Neural cell (in vitro differentiated cells): ENCODE data around the gene TPCN1. TPM values are rescaled to one million over a fixed set of nuclear protein-coding genes. Genes with fewer than 3 reads are reported as not detected.

Experiments used
- H2AFZ ChIP-seq: fragments of 200-600, 300-800 bp; sonication (generic), shearing (Covaris generic); 2 replicates; pipeline ENCODE4 v1.6.0; 2014; ENCODE audit warnings: low read depth, mild to moderate bottlenecking, antibody characterized with exemption, low read length, moderate library complexity
- H3F3A ChIP-seq: fragments of 200-600 bp; shearing (Covaris generic); 2 replicates; pipeline ENCODE4 v1.6.1; 2016; ENCODE audit warnings: mild to moderate bottlenecking, moderate library complexity, mixed read lengths, antibody characterized with exemption, low read length; ENCODE audit not compliant: insufficient read depth, poor library complexity, severe bottlenecking
- H3K27ac ChIP-seq: fragments of 200-600, 300-800 bp; sonication (generic), shearing (Covaris generic); 2 replicates; pipeline ENCODE4 v1.5.1; 2014; ENCODE audit warnings: mild to moderate bottlenecking, low read length, moderate library complexity
- H3K27me3 ChIP-seq: fragments of 300-800, 200-600 bp; sonication (generic), shearing (Covaris generic); 2 replicates; pipeline ENCODE4 v1.6.0; 2014; ENCODE audit warnings: mild to moderate bottlenecking, low read depth, low read length, moderate library complexity; ENCODE audit not compliant: insufficient read depth
- H3K36me3 ChIP-seq: fragments of 300-800, 200-600 bp; sonication (generic), shearing (Covaris generic); 2 replicates; pipeline ENCODE4 v1.5.1; 2014; ENCODE audit warnings: mild to moderate bottlenecking, antibody characterized with exemption, low read length, moderate library complexity; ENCODE audit not compliant: insufficient read depth
- H3K4me2 ChIP-seq: fragments of 300-800, 200-600 bp; sonication (generic), shearing (Covaris generic); 2 replicates; pipeline ENCODE4 v1.6.0; 2014; ENCODE audit warnings: mild to moderate bottlenecking, low read length
- H3K4me3 ChIP-seq: fragments of 300-800, 200-600 bp; sonication (generic), shearing (Covaris generic); 2 replicates; pipeline ENCODE4 v1.5.1; 2014; ENCODE audit warnings: mild to moderate bottlenecking, low read length, moderate library complexity
- H3K79me2 ChIP-seq: fragments of 200-600 bp; shearing (Covaris generic); replicated peaks from 2 replicates; pipeline ENCODE4 v1.6.0; 2014; ENCODE audit warnings: mild to moderate bottlenecking, low read length, moderate library complexity; ENCODE audit not compliant: insufficient read depth
- H3K9ac ChIP-seq: fragments of 300-800, 200-600 bp; sonication (generic), shearing (Covaris generic); 2 replicates; pipeline ENCODE4 v1.6.1; 2016; ENCODE audit warnings: mild to moderate bottlenecking, low read length, mixed read lengths
- H3K9me2 ChIP-seq: fragments of 200-600 bp; shearing (Covaris generic); 2 replicates; pipeline ENCODE4 v1.6.1; 2016; ENCODE audit warnings: mild to moderate bottlenecking, low read length, mixed read lengths; ENCODE audit not compliant: insufficient read depth
- H3K9me3 ChIP-seq: fragments of 200-600, 300-800 bp; sonication (generic), shearing (Covaris generic); 2 replicates; pipeline ENCODE4 v1.6.1; 2016; ENCODE audit warnings: mild to moderate bottlenecking, mixed run types, low read length, moderate library complexity, mixed read lengths
- H4K20me1 ChIP-seq: fragments of 200-600 bp; shearing (Covaris generic); 2 replicates; pipeline ENCODE4 v1.6.1; 2016; ENCODE audit warnings: mild to moderate bottlenecking, mixed run types; ENCODE audit not compliant: insufficient read depth
- CTCF ChIP-seq: fragments of 450-650 bp; IDR thresholded peaks from 2 replicates; pipeline ENCODE4 v1.5.1; 2014; ENCODE audit warnings: antibody characterized with exemption, mild to moderate bottlenecking, moderate library complexity; ENCODE audit not compliant: poor library complexity, severe bottlenecking
- EP300 ChIP-seq: fragments of 450-650 bp; conservative IDR thresholded peaks from 2 replicates; pipeline ENCODE4 v1.6.1; 2014; ENCODE audit warnings: antibody characterized with exemption, mild to moderate bottlenecking, moderate library complexity; ENCODE audit not compliant: poor library complexity, severe bottlenecking
- EZH2 ChIP-seq: fragments of 200-600, 300-800 bp; shearing (Covaris generic), sonication (generic); IDR thresholded peaks from 2 replicates; pipeline ENCODE4 v1.6.1; 2014; ENCODE audit warnings: antibody characterized with exemption, low read length, borderline replicate concordance, mild to moderate bottlenecking; ENCODE audit not compliant: insufficient read depth, poor library complexity, severe bottlenecking
- MXI1 ChIP-seq: fragments of 450-650 bp; conservative IDR thresholded peaks from 2 replicates; pipeline ENCODE4 v1.6.1; 2014; ENCODE audit warnings: antibody characterized with exemption, mild to moderate bottlenecking; ENCODE audit not compliant: poor library complexity, severe bottlenecking
- POLR2AphosphoS5 ChIP-seq: IDR thresholded peaks from 2 replicates; pipeline ENCODE4 v1.6.1; 2012
- RAD21 ChIP-seq: fragments of 450-650 bp; conservative IDR thresholded peaks from 2 replicates; pipeline ENCODE4 v1.6.1; 2014; ENCODE audit warnings: antibody characterized with exemption, mild to moderate bottlenecking, moderate library complexity
- REST ChIP-seq: IDR thresholded peaks from 2 replicates; pipeline ENCODE4 v1.6.1; 2012; ENCODE audit warnings: borderline replicate concordance
- SMC3 ChIP-seq: fragments of 450-650 bp; conservative IDR thresholded peaks from 2 replicates; pipeline ENCODE4 v1.6.1; 2014; ENCODE audit warnings: antibody characterized with exemption, mild to moderate bottlenecking, moderate library complexity; ENCODE audit not compliant: poor library complexity
- TAF1 ChIP-seq: IDR thresholded peaks from 2 replicates; pipeline ENCODE4 v1.6.1; 2012; ENCODE audit warnings: low read depth
- polyA plus RNA-seq: library from polyadenylated mRNA; depleted of rRNA; stranded (reverse); fragments of >200 nt; gene quantifications from 2 replicates; pipeline ENCODE4 v1.2.3, GENCODE V29; 2014

Gene TPCN1
- polyA plus RNA-seq, 1 donor from 2014 or later, result 4.0 TPM

DNA sequence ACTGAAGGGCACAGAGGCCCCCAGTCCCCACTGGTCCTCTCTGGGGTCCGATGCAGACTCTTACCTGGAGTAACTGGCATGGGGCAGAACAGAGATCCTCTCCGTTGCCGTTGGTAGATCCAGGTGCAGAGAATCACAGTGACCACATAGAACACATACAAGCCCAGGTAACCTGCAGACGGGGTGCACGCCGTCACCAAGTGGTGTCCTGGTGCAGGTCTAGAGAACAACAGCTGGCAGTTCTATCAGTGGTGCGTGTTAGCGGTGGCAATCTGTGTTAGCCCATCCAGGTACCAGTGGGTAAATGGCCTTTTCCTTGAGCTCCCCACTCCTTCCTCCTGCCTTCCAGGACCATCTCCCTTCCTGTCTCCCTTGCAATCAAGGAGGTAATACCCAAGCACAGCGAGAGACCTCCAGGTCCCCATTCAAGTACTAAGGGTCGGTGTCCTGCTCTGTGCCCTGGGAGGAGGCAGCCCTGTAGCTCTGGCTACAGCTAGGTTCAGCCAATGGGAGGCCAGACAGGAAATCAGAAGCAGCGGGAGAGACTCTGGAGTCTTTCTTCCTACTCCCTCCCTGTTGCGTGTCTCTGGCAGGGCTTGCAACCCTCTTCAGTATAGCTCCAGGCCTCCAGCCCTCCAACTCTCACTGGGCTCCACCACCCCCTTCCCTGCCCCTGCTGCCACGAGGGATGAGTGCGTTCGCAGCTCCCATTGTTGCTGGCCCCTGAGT, 97.8 kb downstream of the TPCN1 start:
- H3K9me2 ChIP-seq, result no peaks in the 10 kb centered on the region
- TF ChIP-seq EZH2 (no peak), POLR2AphosphoS5 (no peak), REST (no peak), EP300 (no peak), TAF1 (no peak), MXI1 (no peak), SMC3 (no peak), RAD21 (no peak), CTCF (no peak)

GRCh38 chr12:113320401-113320800, 99.1 kb downstream of the TPCN1 start:
- H3F3A ChIP-seq, result no peaks in the 10 kb centered on the region
- H3K9me2 ChIP-seq, result no peaks in the 10 kb centered on the region
- no peak overlapping the region for H3K9ac ChIP-seq
- no peaks in the 10 kb centered on the region for H3K79me2 ChIP-seq
- H3K9me3 ChIP-seq, result no peaks in the 10 kb centered on the region
- H3K27ac ChIP-seq, result no peak overlapping the region
- H2AFZ ChIP-seq, result no peak overlapping the region
- H3K36me3 ChIP-seq, result no peaks in the 10 kb centered on the region
- H3K4me2 ChIP-seq, result no peak overlapping the region
- H3K4me3 ChIP-seq, result no peak overlapping the region
- no peaks in the 10 kb centered on the region for H3K27me3 ChIP-seq
- no peaks in the 10 kb centered on the region for H4K20me1 ChIP-seq
- TF ChIP-seq EP300, result no peak
- no peak for TF ChIP-seq MXI1
- no peak for TF ChIP-seq REST

More for the DNA sequence above, 97.8 kb downstream of the TPCN1 start:
- Histone ChIP-seq H3K9me3 (no peaks in the 10 kb centered on the region), H4K20me1 (no peaks in the 10 kb centered on the region), H3K27me3 (no peaks in the 10 kb centered on the region), H3F3A (no peaks in the 10 kb centered on the region), H3K27ac (no peak overlapping the region), H2AFZ (no peak overlapping the region), H3K79me2 (no peaks in the 10 kb centered on the region), H3K4me3 (no peak overlapping the region), H3K36me3 (no peaks in the 10 kb centered on the region), H3K4me2 (no peak overlapping the region), H3K9ac (no peak overlapping the region)
